Measurements from ENCODE around the gene CAMTA1.

Gene CAMTA1

GRCh38 chr1:7094086-7094485 lies 308.8 kb downstream of the CAMTA1 start:
- DNase-seq (ENCODE audit: low read depth): no peak
- TF ChIP-seq CTCF (IDR thresholded peaks at IDR 0.05; ENCODE audit: insufficient read depth, low read depth, low read length, missing control alignments): no peak
- H3K4me3 ChIP-seq (ENCODE audit: low read length): no peak overlapping the region

- no peak overlapping the region for H3K4me3 ChIP-seq (ENCODE audit: low read length)
Measured at GRCh38 chr1:7094509-7094908, 309.3 kb downstream of the CAMTA1 start.

GRCh38 chr1:7095343-7095964 lies 310.2 kb downstream of the CAMTA1 start:
- DNase-seq (ENCODE audit: low read depth): no peak
- TF ChIP-seq CTCF (IDR thresholded peaks at IDR 0.05; ENCODE audit: insufficient read depth, low read depth, low read length, missing control alignments): no peak
- no peak overlapping the region for H3K4me3 ChIP-seq (ENCODE audit: low read length)

More at GRCh38 chr1:7094509-7094908, 309.3 kb downstream of the CAMTA1 start:
- no peak for DNase-seq (ENCODE audit: low read depth)
- no peak for TF ChIP-seq CTCF (IDR thresholded peaks at IDR 0.05; ENCODE audit: insufficient read depth, low read depth, low read length, missing control alignments)

GRCh38 chr1:7097938-7098592 lies 312.8 kb downstream of the CAMTA1 start:
- no peak for TF ChIP-seq CTCF (IDR thresholded peaks at IDR 0.05; ENCODE audit: insufficient read depth, low read depth, low read length, missing control alignments)
- H3K4me3 ChIP-seq (ENCODE audit: low read length): no peak overlapping the region
- no peak for DNase-seq (ENCODE audit: low read depth)

GRCh38 chr1:7098641-7099040 lies 313.4 kb downstream of the CAMTA1 start:
- no peak for TF ChIP-seq CTCF (IDR thresholded peaks at IDR 0.05; ENCODE audit: insufficient read depth, low read depth, low read length, missing control alignments)
- DNase-seq (ENCODE audit: low read depth): no peak
- no peak overlapping the region for H3K4me3 ChIP-seq (ENCODE audit: low read length)

- DNase-seq (ENCODE audit: low read depth): no peak
- no peak overlapping the region for H3K4me3 ChIP-seq (ENCODE audit: low read length)
- TF ChIP-seq CTCF (IDR thresholded peaks at IDR 0.05; ENCODE audit: insufficient read depth, low read depth, low read length, missing control alignments): no peak
Measured at GRCh38 chr1:7100479-7100878, 315.2 kb downstream of the CAMTA1 start.

- H3K4me3 ChIP-seq (ENCODE audit: low read length): no peak overlapping the region
- TF ChIP-seq CTCF (IDR thresholded peaks at IDR 0.05; ENCODE audit: insufficient read depth, low read depth, low read length, missing control alignments): no peak
- no peak for DNase-seq (ENCODE audit: low read depth)
Measured at GRCh38 chr1:7101187-7101586, 315.9 kb downstream of the CAMTA1 start.

All from epithelial cell of esophagus (primary cell).